ENCODE results near the gene MFSD8. TPM values are rescaled to one million over a fixed set of nuclear protein-coding genes. Genes with fewer than 3 reads are reported as not detected.
"Not testable (repeated sequence)": the region's sequence is repeated elsewhere in the genome, so short reads cannot be mapped to it uniquely, and the experiment has no call there.

Gene MFSD8
- total and polyA plus RNA-seq, 4 experiments from 2014 or later, result 5.9 to 49.2 (median 25.4) TPM

DNA sequence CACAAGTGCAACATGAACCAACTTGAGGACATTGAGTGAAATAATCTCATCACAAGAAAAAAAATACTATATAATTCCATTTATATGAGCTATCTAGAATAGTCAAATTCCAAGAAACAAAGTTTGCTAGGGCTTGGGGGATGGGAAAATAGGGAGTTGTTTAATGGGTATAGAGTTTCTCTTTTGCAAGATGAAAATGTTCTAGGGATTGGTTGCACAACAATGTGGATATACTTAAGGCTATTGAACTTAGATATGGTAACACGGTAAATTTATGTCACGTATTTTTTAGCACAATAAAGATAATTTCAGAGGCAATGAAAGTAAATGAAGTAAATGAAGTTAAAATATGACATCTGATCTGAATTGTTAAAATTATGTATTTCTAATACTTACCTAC, 7.9 kb downstream of the MFSD8 start:
- H3K4me1 Mint-ChIP-seq, result peaks cover 11 to 32% (median 21%) of the 10 kb centered on the region in 4 donors
- Histone ChIP-seq H3K9me3 (ENCODE audit: control insufficient read depth in 1 of 2, low read length in 2 of 2) (no peaks in the 10 kb centered on the region), H3K4me1 (ENCODE audit: insufficient read depth, low read length) (peaks cover 3% of the 10 kb centered on the region), H3K4me3 (ENCODE audit: low read length in 2 of 2) (no peak overlapping the region), H3K27ac (ENCODE audit: low read depth, low read length) (no peak overlapping the region), H3K36me3 (ENCODE audit: insufficient read depth, low read length) (no peaks in the 10 kb centered on the region), H3K27me3 (ENCODE audit: insufficient read depth, low read length) (no peaks in the 10 kb centered on the region)
- intact Hi-C loops (cut with micrococcal nuclease), result no loop called here
- H3K9me3 Mint-ChIP-seq, result no peaks in the 10 kb centered on the region
- no peak overlapping the region for H3K4me3 Mint-ChIP-seq
- no peak for DNase-seq
- ChIA-PET CTCF (ENCODE audit: partially characterized antibody) (no interaction called here), POLR2A (ENCODE audit: partially characterized antibody) (no interaction called here)
- peaks cover 10 to 19% of the 10 kb centered on the region in 2 donors for H3K36me3 Mint-ChIP-seq
- H3K27me3 Mint-ChIP-seq, result no peaks in the 10 kb centered on the region
- no peak overlapping the region for H3K27ac Mint-ChIP-seq

DNA sequence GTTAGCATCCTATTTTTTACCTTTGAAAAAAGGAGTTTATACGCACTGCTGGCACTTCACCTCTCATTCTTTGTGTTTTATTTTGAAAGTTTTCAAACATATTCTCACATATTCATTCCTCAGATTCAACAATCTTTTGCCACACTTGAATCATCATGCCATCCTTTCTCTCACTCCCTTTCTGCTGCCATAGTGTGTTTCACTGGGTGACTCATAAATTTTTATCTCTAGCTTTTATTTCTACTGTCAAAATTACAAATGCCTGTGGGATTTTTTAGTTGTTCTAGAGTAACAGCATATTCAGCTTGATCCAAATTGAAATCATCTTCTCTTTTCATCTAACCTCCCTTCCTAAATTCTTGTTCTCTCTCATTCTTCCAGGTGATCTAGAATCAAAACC, 28.0 kb downstream of the MFSD8 start:
- intact Hi-C loops (cut with micrococcal nuclease), result no loop called here
- POLR2A ChIA-PET (ENCODE audit: partially characterized antibody), result interaction anchor here (1.3 kb wide), 1 partner anchor 28 kb away, joined by 4 read pairs; the partner anchor contains the start of genes ABHD18 and MFSD8

DNA sequence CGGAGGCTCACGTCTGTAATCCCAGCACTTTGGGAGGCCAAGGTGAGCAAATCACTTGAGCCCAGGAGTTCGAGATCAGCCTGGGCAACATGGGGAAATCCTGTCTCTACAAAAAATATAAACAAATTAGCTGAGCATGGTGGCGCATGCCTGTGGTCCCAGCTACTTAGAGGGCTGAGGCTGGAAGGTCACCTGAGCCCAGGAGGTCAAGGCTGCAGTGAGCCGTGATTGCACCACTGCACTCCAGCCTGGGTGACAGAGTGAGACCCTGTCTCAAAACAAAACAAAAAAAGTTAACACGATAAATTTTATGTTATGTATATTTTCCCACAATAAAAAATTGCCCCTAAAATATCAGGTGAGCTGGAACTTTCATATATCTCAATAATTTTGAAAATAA, 33.1 kb downstream of the MFSD8 start:
- POLR2A ChIA-PET (ENCODE audit: partially characterized antibody), result interaction anchor here (0.5 kb wide), 1 partner anchor 110 kb away, joined by 3 read pairs; no protein-coding TSS in a partner anchor

More for the DNA sequence above, 28.0 kb downstream of the MFSD8 start:
- no peaks in the 10 kb centered on the region for H3K9me3 ChIP-seq (ENCODE audit: control insufficient read depth in 1 of 2, low read length in 2 of 2)
- no peaks in the 10 kb centered on the region for H3K27me3 ChIP-seq (ENCODE audit: insufficient read depth, low read length)
- H3K4me1 ChIP-seq (ENCODE audit: insufficient read depth, low read length), result no peaks in the 10 kb centered on the region
- peaks cover 5% of the 10 kb centered on the region for H3K36me3 ChIP-seq (ENCODE audit: insufficient read depth, low read length)
- H3K4me3 ChIP-seq (ENCODE audit: low read length in 2 of 2), result no peak overlapping the region
- Mint-ChIP-seq H3K9me3 (no peaks in the 10 kb centered on the region), H3K4me1 (peaks cover 0 to 4% (median 0%) of the 10 kb centered on the region in 4 donors), H3K27me3 (no peaks in the 10 kb centered on the region), H3K36me3 (peaks cover 25 to 31% of the 10 kb centered on the region in 2 donors), H3K4me3 (no peak overlapping the region), H3K27ac (peak overlapping the region in 2 of 7 donors; percentile 35 to 77)
- no peak overlapping the region for H3K27ac ChIP-seq (ENCODE audit: low read depth, low read length)
- DNase-seq, result no peak
- CTCF ChIA-PET (ENCODE audit: partially characterized antibody), result no interaction called here

DNA sequence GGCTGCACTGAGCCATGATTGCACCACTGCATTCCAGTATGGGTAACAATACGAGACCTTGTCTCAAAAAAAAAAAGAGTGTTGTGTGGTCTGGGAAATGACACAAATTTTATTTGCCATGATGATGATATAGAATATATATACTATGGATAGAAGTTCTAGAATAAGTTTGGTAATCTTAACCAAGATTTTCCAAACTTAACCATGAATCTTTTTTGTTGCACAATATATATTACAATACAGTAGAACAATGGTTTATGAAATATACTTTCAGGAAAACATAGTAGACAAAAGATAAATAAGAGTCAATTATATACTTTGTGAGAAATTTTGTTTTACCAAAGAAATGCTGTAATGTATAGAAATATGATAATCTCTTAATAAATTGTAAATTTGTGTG, 34.8 kb downstream of the MFSD8 start:
- H3K36me3 Mint-ChIP-seq, result peaks cover 30 to 32% of the 10 kb centered on the region in 2 donors
- CTCF ChIA-PET (ENCODE audit: partially characterized antibody), result no interaction called here

More for the DNA sequence above, 33.1 kb downstream of the MFSD8 start:
- H3K27me3 Mint-ChIP-seq; H3K4me3 ChIP-seq (ENCODE audit: low read length in 2 of 2); H3K27ac ChIP-seq (ENCODE audit: low read depth, low read length); H3K9me3 ChIP-seq (ENCODE audit: control insufficient read depth in 1 of 2, low read length in 2 of 2); H3K4me1 Mint-ChIP-seq; H3K9me3 Mint-ChIP-seq; intact Hi-C loops (cut with micrococcal nuclease); CTCF ChIA-PET (ENCODE audit: partially characterized antibody); H3K27ac Mint-ChIP-seq; DNase-seq; H3K4me3 Mint-ChIP-seq; H3K36me3 ChIP-seq (ENCODE audit: insufficient read depth, low read length); H3K27me3 ChIP-seq (ENCODE audit: insufficient read depth, low read length); H3K4me1 ChIP-seq (ENCODE audit: insufficient read depth, low read length): not testable (repeated sequence)
- peaks cover 18 to 19% of the 10 kb centered on the region in 2 donors for H3K36me3 Mint-ChIP-seq

DNA sequence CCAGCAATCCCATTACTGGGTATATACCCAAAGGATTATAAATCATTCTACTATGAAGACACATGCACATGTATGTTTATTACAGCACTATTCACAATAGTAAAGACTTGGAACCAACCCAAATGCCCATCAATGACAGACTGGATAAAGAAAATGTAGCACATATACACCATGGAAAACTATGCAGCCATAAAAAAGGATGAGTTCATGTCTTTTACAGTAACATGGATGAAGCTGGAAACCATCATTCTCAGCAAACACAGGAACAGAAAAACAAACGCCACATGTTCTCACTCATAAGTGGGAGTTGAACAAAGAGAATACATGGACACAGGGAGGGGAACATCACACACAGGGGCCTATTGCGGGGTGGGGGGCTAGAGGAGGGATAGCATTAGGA, 39.3 kb downstream of the MFSD8 start:
- H3K9me3 ChIP-seq (ENCODE audit: control insufficient read depth in 1 of 2, low read length in 2 of 2); H3K4me1 ChIP-seq (ENCODE audit: insufficient read depth, low read length); H3K9me3 Mint-ChIP-seq; H3K4me3 ChIP-seq (ENCODE audit: low read length in 2 of 2); POLR2A ChIA-PET (ENCODE audit: partially characterized antibody); H3K27me3 ChIP-seq (ENCODE audit: insufficient read depth, low read length); H3K27me3 Mint-ChIP-seq; H3K27ac ChIP-seq (ENCODE audit: low read depth, low read length); H3K27ac Mint-ChIP-seq; intact Hi-C loops (cut with micrococcal nuclease); DNase-seq; CTCF ChIA-PET (ENCODE audit: partially characterized antibody); H3K4me1 Mint-ChIP-seq; H3K4me3 Mint-ChIP-seq; H3K36me3 ChIP-seq (ENCODE audit: insufficient read depth, low read length): not testable (repeated sequence)
- H3K36me3 Mint-ChIP-seq, result peaks cover 56 to 62% of the 10 kb centered on the region in 2 donors

More for the DNA sequence above, 34.8 kb downstream of the MFSD8 start:
- no peaks in the 10 kb centered on the region for H3K36me3 ChIP-seq (ENCODE audit: insufficient read depth, low read length)
- Mint-ChIP-seq H3K27me3 (no peaks in the 10 kb centered on the region), H3K27ac (peak overlapping the region in 1 of 7 donors; percentile 48), H3K4me1 (no peaks in the 10 kb centered on the region), H3K4me3 (no peak overlapping the region), H3K9me3 (peaks cover 0 to 2% (median 0%) of the 10 kb centered on the region in 8 donors)
- H3K9me3 ChIP-seq (ENCODE audit: control insufficient read depth in 1 of 2, low read length in 2 of 2), result no peaks in the 10 kb centered on the region
- H3K27ac ChIP-seq (ENCODE audit: low read depth, low read length), result no peak overlapping the region
- H3K27me3 ChIP-seq (ENCODE audit: insufficient read depth, low read length), result no peaks in the 10 kb centered on the region
- intact Hi-C loops (cut with micrococcal nuclease), result no loop called here
- no peak overlapping the region for H3K4me3 ChIP-seq (ENCODE audit: low read length in 2 of 2)
- no peaks in the 10 kb centered on the region for H3K4me1 ChIP-seq (ENCODE audit: insufficient read depth, low read length)
- DNase-seq, result no peak
- POLR2A ChIA-PET (ENCODE audit: partially characterized antibody), result no interaction called here

DNA sequence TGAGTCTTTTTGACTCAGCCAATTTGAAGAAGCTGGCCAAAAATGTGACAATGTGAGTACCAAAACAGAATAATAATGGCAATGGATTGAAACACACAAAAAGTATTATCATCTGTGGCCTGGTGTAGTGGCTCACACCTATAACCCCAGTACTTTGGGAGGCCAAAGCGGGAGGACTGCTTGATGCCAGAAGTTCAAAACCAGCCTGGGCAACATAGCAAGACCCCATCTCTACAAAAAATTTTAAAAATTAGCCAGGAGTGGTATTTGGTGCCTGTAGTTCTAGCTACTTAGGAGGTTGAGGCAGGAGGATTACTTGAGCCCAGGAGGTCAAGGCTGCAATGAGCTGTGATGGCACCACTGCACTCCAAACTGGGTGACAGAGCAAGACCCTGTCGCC, 42.7 kb downstream of the MFSD8 start:
- Mint-ChIP-seq H3K27ac (no peak overlapping the region), H3K4me3 (no peak overlapping the region), H3K4me1 (peaks cover 0 to 1% (median under 1%) of the 10 kb centered on the region in 4 donors), H3K36me3 (peaks cover 59 to 71% of the 10 kb centered on the region in 2 donors), H3K9me3 (peaks cover 0 to 2% (median 0%) of the 10 kb centered on the region in 8 donors), H3K27me3 (no peaks in the 10 kb centered on the region)
- H3K36me3 ChIP-seq (ENCODE audit: insufficient read depth, low read length), result peaks cover 12% of the 10 kb centered on the region
- POLR2A ChIA-PET (ENCODE audit: partially characterized antibody), result no interaction called here
- H3K27me3 ChIP-seq (ENCODE audit: insufficient read depth, low read length), result no peaks in the 10 kb centered on the region
- no peak for DNase-seq
- no peak overlapping the region for H3K27ac ChIP-seq (ENCODE audit: low read depth, low read length)
- H3K9me3 ChIP-seq (ENCODE audit: control insufficient read depth in 1 of 2, low read length in 2 of 2), result no peaks in the 10 kb centered on the region
- intact Hi-C loops (cut with micrococcal nuclease), result no loop called here
- no peaks in the 10 kb centered on the region for H3K4me1 ChIP-seq (ENCODE audit: insufficient read depth, low read length)
- CTCF ChIA-PET (ENCODE audit: partially characterized antibody), result no interaction called here
- H3K4me3 ChIP-seq (ENCODE audit: low read length in 2 of 2), result no peak overlapping the region

DNA sequence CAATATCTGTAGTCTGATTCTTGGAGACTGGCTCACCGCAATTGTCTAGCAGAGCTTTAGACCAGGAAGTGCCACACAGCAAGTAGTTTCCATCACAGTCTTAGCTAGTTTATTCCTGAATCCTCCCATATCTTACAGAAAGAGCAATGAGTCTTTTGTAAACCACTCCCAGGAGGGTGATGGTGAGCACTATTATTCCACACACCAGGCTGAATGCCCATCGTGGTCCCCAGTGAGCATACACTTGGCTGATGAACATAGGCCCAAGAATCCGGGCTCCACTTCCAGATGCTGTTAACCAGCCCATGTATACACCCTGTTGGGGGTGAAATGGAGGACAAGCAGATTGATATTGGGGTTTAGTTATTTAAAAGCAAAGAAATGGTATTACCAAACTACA, 44.5 kb downstream of the MFSD8 start:
- H3K9me3 ChIP-seq (ENCODE audit: control insufficient read depth in 1 of 2, low read length in 2 of 2), result no peaks in the 10 kb centered on the region
- H3K27ac Mint-ChIP-seq, result no peak overlapping the region
- peaks cover 53 to 63% of the 10 kb centered on the region in 2 donors for H3K36me3 Mint-ChIP-seq
- CTCF ChIA-PET (ENCODE audit: partially characterized antibody), result no interaction called here
- H3K9me3 Mint-ChIP-seq, result peaks cover 0 to 2% (median 0%) of the 10 kb centered on the region in 8 donors
- no peak overlapping the region for H3K4me3 ChIP-seq (ENCODE audit: low read length in 2 of 2)
- no peak for DNase-seq
- peaks cover 0 to 1% (median under 1%) of the 10 kb centered on the region in 4 donors for H3K4me1 Mint-ChIP-seq
- H3K4me3 Mint-ChIP-seq, result no peak overlapping the region
- no peaks in the 10 kb centered on the region for H3K27me3 ChIP-seq (ENCODE audit: insufficient read depth, low read length)
- H3K36me3 ChIP-seq (ENCODE audit: insufficient read depth, low read length), result peaks cover 12% of the 10 kb centered on the region
- no peaks in the 10 kb centered on the region for H3K4me1 ChIP-seq (ENCODE audit: insufficient read depth, low read length)
- H3K27ac ChIP-seq (ENCODE audit: low read depth, low read length), result no peak overlapping the region
- H3K27me3 Mint-ChIP-seq, result no peaks in the 10 kb centered on the region
- POLR2A ChIA-PET (ENCODE audit: partially characterized antibody), result no interaction called here
- intact Hi-C loops (cut with micrococcal nuclease), result no loop called here
